Femur (tissue), 1 donor: Measurements from ENCODE around the gene SRGAP3.

Source experiments
- DNase-seq: peaks from one replicate; pipeline ENCODE4 v3.0.0-alpha.2; 2017

The SRGAP3 gene

DNA sequence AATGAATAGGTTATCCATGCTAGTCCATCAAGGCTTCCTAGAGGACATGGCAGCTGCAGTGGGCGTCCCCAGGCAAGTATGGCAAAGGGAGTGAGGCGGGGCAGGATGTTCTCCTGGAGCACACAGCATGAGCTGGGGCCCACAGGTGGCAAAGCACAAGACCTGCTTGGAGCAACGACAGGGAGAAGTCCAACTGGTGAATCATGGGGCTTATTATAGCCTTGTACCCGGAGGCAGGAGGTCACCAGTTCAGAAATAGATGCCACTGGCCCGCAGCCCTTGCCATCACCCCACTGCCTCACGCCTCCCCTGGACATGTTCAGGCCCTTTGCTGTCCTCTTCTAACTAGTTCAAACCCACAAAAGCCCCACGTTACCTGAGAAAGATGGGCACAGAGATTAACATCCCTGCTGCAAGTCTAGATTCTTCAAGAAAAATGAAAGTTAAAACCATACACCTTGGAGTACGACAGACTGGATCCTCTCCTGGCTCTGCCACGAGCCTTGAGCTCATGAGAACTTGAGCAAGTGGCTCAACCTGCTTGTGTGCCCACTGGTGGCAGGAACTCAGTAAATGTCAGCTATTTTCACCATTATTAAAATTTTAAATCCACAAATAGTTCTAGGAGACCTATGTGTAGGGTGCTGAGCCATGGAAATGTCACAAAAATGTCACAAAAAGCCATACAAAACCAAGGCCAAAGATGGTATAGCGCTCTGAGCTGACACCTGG lies 1.8 kb upstream of the SRGAP3 start:
- peak; percentile 36 for DNase-seq

DNA sequence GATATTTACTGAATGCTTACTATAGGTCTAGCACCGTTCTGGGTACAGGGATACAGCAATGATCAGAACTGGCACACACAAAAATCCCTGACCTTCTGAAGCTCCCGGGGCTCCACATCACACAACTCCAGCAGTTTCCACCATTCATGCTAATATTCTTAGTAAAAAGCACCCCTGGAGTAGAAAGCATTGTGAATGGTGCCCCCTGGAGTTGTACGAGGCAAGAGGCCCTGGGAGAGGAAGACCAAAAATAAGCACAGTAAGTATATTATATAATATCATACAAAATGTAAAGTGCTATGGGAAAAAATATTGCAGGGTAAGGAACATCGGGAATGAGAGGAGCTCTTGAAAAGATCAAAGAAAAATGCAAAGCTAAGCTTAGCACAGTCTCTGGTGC lies 790 bp upstream of the SRGAP3 start:
- DNase-seq: no peak

DNA sequence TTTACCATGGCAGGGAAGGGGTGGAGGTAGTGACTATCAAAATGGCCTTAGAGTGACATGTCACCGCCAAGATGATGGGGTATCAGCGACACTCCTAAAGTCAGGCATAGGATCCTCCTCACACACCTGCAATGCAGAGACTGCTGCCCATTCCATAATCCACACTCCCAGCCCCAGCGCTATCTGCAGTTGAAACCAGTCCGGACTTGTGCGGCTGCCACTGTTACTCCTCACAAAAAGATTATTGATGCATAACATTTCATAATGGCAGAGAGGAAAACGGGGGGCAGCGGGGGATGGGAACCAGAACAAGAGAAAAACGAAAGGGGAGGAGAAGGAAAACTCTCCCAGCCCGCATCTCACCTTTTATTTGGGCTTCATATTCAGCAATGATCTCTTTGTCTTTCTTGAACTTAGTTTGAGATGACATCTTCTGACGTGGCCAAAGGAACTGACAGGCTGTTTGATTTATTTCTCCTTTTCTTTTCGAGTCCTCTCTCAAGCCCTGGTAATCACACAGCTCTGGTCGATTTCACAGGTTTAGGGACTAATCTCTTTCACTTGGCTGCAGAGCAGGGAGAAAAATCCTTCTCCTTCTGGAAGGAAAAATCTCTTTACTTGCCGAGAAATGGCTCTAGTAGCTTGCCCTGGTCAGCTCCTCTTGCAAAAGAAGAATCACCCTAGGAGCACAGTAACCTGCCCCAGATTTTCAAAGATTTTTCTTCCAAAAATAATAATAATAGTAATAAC lies 749 bp downstream of the SRGAP3 start:
- peak; percentile 34 for DNase-seq

DNA sequence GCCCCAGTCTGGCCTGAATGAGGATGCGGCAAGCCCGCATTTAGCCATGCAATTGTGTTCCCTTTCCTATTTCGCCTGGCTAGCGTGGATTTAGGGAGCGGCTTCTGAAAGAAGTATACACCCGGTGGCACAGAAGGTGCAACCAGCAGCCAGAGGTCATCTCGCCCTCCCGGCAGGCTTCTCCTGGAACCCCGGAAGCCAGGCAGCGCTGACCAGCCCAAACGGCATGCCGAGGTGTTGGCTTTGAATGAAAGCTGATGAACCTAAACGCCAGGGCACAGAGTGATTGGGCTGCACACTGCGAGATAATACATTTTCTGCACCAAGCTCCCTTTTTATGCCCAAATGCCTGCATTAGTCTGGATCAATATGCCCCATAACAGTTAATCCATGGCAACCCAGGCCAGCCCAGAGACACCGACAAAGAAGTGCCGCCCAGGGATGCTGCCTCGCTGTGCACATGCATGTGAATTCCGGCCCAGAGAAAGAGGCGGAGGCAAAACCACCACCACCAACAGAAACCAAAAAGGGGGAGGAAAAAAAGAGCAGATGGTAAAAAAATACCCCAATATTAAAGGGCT lies 1.4 kb downstream of the SRGAP3 start:
- DNase-seq: no peak

DNA sequence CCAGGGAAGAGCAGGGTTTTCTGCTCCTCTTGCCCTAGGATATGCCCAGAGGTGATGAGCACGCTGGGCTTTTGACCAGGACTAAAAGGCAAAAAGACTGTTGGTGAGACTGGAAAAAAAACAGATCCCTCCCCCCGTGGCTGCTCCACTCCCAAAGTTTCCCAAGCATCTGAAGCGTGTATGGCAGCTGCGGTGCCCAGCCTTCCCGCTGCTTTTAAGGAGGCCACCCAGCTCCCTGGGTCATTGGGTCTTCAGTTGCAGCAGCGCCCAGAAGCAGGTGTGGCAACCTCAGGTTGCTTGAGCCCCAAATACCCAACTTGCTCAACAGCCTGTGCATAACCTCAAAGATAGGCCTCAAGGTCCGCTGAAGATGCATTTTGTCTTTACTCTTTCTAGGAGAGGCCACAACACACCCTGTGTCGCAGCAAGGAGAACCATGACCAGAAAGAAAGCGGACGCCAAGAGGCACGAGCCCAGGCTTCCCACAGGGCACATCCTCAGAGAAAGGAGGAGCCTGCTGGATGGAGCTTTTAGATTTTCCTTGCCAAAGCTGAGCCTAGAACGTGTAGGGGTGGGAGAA lies 2.0 kb downstream of the SRGAP3 start:
- DNase-seq: peak; percentile 39

DNA sequence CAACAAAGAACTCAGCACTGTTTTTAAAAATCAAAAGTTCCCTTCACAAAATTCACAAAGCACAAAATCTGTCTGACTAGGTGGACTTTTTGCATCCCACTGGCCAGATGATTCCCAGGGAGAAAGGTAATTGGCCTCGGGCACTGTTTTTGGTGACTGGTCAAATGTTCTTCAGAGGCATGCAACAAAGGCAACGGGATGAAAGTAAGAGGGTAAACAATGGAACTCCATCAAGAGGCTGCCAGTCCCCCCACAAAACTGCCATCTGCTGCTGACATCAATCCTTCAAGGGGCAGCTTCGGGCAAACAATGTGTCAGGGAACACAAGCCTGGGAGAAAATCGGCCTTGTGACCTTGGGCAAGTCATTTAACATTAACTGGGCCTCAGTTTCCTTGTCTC lies 3.3 kb downstream of the SRGAP3 start:
- DNase-seq: no peak

DNA sequence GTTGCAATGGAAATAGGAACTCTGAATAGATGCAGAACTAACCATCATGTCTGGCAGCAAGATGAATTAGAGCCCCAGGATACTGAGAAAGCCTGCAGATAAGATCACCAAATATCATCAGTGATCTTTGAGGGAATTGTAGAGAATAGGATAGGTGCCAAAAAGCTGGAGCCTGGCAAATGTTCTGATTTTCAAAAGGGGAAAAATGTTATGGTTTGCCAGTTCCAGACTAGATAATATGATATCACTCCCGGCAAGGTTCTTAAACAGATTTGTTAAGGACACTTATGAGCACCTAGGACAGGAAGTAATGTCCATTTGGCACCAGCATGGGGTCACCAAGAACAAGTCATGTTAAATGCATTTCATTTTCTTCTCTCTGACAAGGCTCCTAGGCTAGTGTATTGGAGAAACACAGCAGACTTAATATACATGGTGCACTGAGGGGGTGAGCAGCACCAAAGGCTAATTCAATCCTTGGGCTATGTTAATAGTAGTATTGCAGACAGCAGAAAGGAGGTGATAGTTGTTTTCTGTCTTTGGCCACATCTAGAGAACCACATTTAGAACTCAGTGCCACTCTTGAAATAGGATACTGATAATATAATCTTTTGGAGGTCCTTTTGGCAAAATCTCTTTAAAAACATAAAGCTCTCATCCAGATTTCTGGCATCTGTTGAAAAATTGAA lies 4.8 kb downstream of the SRGAP3 start:
- no peak for DNase-seq

DNA sequence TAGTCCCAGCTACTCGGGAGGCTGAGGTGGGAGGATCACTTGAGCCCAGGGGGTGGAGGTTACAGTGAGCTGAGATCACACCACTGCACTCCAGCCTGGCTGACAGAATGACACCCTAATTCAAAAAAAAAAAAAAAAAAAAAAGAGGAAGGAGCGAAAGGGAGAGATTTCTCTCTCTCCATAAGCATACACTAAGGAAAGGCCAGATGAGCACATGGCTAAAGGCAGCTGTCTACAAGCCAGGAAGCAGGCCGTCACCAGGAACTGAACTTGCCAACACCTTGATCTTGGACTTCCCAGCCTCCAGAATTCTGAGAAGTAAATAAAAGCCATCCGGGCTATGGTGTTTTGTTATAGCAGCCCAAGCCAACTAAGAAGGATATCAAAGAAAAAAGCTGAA lies 7.5 kb downstream of the SRGAP3 start:
- DNase-seq: no peak

DNA sequence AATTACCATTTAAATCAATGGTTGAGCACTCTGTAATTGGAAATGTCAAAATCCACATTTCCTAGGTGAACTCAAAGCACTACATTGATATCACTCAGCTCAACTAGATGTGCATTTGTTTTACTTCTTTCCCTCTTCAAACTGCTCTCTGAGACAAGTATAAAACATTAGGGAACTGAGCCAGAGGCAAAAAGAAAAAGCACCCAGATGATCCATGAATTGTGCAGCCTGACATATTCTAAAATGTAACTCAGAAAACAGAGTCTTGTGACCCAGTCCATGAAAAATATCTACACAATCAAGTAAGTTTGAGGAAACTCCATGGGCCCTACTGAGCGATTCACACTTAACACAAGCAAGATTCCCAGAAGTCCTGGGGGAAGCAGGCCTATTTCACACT lies 9.8 kb downstream of the SRGAP3 start:
- no peak for DNase-seq

DNA sequence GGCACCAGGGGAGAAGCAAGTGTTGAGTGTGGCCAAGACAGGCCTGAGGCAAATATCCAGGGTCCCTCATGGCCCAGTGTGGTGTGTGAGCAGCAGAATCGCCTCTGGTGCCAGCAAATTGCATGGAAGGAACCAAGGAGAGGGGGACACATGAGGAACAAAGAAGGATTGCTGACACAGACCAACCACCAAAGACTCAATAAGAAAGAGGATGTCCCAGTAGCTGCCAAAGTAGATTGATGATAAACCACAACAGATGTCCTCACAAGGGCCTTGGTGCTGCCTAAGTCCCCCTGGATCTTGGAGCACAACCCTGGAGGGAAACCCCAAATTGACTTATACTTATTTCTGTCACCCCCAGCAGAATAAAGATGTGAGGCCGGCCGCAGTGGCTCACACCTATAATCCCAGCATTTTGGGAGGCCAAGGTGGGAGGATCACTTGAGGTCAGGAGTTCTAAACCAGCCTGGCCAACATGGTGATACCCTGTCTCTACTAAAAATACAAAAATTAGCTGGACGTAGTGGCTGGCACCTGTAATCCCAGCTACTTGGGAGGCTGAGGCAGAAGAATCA lies 10.6 kb downstream of the SRGAP3 start:
- no peak for DNase-seq

DNA sequence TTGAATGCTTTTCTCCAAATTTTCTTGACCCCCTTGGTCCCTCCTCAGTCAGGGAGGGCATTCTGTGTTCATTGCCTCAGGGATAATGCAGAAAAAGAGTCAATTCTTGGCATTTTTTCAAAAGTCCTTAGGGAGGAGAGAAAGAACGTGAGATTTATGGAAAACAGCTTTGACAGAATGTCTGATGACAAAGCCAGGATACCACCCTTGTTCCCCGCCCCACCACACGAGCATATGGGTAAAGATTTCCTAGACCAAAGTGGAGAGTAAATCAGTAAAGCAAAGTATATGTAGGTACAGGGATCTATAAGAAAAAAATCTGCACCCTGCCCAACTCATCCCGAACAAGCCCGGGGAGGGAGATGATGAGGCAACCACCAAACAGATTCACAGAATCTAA lies 11.2 kb downstream of the SRGAP3 start:
- DNase-seq: no peak

DNA sequence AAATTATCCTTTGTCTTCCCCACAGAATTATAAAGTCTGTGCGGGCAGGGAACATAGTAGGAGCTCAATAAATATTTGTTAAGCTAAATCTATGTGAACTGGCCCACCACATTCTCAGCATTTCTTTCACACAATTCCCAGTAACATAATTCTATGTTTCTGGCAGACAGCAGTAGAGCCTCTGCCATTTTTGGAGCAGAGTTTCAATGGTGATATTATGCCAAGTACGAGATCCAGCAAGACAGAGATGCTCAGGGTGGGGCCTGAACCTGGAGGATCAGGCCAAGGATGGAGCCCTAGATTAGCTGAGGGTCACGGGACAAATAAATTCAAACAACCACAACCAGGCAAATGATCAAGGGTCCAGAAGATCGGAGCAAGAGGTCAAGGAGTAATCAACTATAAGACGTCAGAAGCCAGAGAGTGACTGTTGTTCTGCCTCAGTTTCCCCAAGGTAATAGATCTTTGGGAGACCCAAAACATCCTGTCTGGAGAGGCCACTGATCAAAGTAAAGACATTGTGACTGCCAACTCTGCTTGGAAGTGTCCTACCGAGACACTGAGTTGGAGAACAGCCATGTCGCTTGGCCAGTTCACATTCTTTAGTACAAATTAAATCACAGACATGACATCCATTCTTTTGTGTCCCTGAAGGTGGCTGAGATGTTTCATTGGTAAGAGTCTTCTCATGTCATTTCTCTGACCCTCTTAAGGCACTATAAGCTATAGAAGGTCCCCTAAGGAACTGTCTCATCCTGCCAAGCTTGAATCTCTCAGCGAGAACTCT lies 15.4 kb downstream of the SRGAP3 start:
- DNase-seq: no peak

DNA sequence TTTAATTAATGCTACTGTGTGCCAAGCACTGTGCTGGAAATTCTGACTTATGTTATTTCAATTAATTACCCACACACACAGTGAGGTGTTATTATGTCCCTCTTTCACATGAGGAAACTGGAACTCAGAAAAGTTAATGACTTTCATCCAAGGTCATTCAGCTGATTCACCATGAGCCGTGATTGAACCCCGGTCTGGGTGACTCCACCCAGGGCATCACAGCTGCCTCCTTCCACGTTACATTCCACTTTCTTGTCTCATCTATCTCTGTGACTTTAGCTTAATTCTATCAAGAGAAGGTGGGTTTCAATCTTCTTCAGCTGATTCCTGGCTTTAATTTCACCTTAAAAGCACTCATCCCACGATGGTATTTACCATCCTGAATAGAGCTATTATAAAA lies 16.3 kb downstream of the SRGAP3 start:
- no peak for DNase-seq

DNA sequence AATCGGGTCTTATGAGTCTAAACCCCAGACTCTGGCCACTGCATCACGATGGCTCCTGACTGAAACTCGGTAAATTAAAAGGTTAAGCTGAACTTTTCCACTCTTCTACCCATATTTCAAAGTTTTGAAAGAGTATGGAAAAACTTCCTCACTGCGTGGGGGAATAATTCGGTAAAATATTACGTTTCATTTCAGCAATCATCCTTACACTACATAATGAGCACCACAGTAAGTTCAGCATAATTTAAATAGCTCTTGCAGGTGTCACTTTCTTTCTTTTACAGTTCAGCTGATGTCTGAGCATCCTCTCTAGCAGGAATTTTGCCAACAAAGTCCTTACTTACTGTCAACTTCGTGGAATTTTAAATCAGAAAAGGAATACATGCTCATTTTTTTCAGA lies 17.5 kb downstream of the SRGAP3 start:
- no peak for DNase-seq

DNA sequence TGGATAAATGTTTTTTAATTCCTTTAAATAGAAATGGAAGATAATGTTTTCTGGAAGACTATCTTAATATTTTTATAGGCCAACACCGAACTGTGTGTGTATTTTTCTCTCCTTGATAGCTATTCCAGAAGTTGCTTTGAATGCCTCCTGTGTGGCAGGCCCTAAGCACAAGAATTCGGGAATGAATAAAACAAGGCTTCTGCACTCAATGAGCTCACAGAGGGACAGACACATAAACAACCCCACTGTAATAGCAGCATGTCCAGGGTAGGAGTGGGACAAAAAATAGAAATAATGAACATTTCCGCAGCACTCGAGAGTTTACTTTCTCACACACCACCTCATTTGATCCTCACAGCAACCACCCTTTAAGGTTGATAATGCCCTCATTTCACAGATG lies 18.0 kb downstream of the SRGAP3 start:
- no peak for DNase-seq

DNA sequence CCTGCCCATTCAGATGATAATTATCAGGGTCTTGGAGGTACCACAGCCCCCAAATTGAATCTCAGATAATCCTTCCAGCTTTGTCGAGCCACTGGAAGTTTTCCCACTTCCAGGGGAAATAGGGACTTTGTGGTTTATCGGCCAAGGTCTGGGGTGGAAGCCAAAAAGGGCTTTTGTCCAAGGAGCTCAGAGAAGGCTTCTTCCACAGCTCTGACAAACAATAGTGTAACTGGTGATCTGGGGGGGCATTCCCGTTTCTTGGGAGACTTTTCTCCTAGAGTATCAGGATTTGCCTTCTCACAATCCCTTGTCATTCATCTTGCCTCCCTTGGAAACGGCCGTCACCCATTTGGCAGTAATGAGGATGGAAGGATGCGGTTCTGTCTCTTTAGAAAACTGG lies 18.4 kb downstream of the SRGAP3 start:
- DNase-seq: peak; percentile 73

DNA sequence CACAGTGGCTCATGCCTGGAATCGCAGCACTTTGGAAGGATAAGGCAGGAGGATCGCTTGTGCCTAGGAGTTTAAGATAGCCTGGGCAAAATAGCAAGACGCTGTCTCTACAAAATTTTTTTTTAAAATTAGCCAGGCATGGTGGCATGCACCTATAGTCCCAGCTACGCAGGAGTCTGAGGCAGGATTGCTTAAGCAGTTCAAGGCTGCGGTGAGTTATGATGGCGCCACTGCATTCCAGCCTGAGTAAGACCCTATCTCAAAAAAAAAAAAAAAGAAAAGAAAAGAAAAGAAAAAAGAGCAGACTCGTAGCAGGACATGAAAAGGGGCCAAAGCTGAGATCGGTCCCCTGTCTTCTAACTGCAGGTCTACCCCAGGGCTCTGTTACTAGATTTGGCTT lies 18.9 kb downstream of the SRGAP3 start:
- DNase-seq: no peak

DNA sequence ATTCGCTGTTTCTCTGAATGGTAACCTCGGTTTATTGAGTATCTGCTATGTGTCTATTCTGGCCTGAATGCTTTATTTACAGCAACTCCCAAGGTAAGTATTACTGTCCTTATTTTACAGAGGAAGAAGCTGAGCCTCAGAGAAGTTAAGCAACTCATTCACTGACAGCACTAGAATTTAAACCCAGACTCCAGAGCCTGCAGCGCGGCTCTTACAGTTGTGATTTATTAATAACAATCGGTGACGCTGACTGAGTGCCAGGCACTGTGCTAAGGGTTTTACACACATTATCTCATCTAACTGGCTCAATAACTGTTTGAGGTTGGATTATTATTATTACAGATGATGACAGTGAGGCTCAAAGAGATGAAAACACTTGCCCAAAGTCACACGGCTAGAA lies 19.6 kb downstream of the SRGAP3 start:
- no peak for DNase-seq

DNA sequence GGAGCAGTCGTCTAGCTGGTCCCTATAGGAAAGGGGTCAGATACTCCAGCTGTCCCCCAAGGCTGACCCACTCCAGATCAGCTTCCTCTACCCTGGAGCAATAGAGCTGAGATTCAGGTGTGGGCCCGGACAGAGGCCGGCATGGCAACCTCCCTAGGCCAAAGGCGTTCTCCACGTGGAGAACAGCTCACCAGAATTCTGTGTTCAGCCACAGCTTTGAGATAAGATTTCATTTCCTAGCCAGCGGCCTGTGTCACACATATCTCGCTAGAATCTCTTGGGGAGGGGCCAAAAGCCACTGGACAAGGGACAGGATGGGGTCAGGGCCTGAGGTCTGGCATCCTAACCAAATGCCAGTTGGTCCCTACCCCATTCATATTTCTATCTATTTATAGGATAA lies 20.1 kb downstream of the SRGAP3 start:
- DNase-seq: no peak

DNA sequence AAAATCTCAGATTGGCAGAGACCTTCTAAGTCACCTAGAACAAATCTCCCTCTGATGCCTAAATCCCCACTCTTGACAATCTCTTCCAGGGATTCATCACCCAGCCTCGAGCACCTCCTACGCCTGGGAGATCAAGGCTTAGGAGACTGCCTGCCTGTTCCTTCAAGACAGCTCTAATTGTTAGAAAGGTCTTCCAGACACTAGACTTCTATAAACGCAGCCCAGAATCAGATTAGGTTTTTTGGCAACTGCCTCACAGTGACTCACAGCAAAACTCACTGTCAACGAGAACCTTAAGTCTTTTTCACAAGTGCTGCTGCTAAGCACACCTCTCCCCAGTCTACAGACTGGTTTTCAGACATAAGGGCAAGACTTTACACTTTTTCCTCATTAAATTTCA lies 23.1 kb downstream of the SRGAP3 start:
- peak; percentile 62 for DNase-seq

DNA sequence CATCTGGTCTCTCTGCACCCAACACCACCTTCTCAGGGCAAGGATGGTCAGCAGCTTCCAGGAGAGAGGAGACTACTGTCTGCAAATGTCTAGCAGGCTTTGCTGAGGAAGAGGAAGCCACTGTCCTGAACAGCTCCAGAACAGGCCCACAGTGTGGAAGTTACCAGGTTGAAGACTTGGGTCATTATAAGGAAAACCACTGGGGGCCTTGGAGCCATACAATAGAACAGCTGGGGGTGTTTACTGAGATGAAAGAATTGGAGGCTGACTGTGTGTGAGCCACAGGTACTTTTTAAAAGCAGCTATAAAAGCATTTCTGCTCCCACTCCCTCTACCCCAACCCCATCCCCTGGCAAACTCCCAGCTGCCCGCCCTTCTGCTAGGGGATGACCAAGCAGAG lies 24.2 kb downstream of the SRGAP3 start:
- DNase-seq: no peak

DNA sequence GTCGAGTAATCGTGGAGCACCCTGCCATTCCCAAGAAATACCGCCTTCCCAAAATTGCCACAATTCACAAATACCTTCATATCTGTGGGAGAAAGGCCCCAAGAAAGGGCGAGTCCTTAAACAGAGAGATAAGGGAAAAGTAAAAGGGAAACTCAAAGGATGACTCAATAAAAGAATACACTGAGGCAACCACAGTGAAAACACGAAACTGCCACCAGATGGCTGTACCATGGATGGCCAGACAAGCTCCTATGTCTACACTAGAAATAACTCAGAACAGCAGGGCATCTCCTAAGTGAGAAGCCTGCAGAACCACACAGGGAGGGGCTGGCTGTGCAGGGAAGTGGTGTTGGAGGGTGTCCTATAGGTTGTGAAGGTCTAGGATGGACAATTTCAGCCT lies 25.0 kb downstream of the SRGAP3 start:
- no peak for DNase-seq
